ENCODE data around the gene NAGLU. TPM values are rescaled to one million over a fixed set of nuclear protein-coding genes. Genes with fewer than 3 reads are reported as not detected.

Gene NAGLU
- total and polyA plus RNA-seq, 2 of the 13 experiments (the other 11 are each of a cell fraction or from before 2014, with no cell fraction given) = 28.2 to 40.1 TPM

DNA sequence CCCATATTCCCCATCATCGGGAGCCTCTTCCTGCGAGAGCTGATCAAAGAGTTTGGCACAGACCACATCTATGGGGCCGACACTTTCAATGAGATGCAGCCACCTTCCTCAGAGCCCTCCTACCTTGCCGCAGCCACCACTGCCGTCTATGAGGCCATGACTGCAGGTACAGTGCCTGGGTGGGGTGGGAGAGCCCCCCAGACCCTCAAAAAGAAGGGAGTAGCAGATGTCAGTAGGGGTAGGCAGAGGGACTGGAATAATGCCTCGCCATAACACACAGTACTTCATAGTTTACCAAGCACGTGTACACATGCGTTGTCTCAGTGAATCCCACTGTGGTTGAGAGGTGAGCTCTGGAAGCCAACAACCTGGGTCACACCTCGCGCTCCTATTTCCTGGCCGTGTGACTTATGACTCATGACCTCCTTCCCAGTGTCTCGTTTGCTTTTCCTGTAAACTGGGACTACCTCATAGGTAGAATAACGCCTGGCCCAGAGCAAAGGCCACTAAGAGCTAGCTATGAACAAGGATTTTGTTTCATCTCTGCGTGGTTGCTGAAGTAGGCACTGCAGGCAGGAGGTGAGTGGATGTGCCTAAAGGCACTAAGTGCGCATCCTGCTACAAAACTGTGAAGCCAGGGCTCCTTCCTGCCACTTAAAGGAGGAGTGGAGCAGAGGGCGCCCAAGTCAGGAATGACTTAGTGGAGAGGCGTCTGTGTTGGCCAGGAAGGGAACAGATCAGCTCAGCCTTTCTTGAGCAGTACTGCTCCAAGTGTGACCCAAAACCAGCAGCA lies 5.2 kb downstream of the NAGLU start (continued):
- TF ChIP-seq, protein P1, sequence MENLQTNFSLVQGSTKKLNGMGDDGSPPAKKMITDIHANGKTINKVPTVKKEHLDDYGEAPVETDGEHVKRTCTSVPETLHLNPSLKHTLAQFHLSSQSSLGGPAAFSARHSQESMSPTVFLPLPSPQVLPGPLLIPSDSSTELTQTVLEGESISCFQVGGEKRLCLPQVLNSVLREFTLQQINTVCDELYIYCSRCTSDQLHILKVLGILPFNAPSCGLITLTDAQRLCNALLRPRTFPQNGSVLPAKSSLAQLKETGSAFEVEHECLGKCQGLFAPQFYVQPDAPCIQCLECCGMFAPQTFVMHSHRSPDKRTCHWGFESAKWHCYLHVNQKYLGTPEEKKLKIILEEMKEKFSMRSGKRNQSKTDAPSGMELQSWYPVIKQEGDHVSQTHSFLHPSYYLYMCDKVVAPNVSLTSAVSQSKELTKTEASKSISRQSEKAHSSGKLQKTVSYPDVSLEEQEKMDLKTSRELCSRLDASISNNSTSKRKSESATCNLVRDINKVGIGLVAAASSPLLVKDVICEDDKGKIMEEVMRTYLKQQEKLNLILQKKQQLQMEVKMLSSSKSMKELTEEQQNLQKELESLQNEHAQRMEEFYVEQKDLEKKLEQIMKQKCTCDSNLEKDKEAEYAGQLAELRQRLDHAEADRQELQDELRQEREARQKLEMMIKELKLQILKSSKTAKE (CRISPR knock-in tag; IDR thresholded peaks at IDR 0.05; ENCODE audit: borderline replicate concordance) = peak; percentile 81
- TF ChIP-seq, protein P2, sequence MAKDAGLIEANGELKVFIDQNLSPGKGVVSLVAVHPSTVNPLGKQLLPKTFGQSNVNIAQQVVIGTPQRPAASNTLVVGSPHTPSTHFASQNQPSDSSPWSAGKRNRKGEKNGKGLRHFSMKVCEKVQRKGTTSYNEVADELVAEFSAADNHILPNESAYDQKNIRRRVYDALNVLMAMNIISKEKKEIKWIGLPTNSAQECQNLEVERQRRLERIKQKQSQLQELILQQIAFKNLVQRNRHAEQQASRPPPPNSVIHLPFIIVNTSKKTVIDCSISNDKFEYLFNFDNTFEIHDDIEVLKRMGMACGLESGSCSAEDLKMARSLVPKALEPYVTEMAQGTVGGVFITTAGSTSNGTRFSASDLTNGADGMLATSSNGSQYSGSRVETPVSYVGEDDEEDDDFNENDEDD (CRISPR knock-in tag; IDR thresholded peaks at IDR 0.05; ENCODE audit: borderline replicate concordance) = peak; percentile 85; the same call in 1 of the 2 replicates
- TF ChIP-seq, protein P3, sequence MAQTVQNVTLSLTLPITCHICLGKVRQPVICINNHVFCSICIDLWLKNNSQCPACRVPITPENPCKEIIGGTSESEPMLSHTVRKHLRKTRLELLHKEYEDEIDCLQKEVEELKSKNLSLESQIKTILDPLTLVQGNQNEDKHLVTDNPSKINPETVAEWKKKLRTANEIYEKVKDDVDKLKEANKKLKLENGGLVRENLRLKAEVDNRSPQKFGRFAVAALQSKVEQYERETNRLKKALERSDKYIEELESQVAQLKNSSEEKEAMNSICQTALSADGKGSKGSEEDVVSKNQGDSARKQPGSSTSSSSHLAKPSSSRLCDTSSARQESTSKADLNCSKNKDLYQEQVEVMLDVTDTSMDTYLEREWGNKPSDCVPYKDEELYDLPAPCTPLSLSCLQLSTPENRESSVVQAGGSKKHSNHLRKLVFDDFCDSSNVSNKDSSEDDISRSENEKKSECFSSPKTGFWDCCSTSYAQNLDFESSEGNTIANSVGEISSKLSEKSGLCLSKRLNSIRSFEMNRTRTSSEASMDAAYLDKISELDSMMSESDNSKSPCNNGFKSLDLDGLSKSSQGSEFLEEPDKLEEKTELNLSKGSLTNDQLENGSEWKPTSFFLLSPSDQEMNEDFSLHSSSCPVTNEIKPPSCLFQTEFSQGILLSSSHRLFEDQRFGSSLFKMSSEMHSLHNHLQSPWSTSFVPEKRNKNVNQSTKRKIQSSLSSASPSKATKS (CRISPR knock-in tag; IDR thresholded peaks at IDR 0.05) = no peak
- TF ChIP-seq, protein P4, sequence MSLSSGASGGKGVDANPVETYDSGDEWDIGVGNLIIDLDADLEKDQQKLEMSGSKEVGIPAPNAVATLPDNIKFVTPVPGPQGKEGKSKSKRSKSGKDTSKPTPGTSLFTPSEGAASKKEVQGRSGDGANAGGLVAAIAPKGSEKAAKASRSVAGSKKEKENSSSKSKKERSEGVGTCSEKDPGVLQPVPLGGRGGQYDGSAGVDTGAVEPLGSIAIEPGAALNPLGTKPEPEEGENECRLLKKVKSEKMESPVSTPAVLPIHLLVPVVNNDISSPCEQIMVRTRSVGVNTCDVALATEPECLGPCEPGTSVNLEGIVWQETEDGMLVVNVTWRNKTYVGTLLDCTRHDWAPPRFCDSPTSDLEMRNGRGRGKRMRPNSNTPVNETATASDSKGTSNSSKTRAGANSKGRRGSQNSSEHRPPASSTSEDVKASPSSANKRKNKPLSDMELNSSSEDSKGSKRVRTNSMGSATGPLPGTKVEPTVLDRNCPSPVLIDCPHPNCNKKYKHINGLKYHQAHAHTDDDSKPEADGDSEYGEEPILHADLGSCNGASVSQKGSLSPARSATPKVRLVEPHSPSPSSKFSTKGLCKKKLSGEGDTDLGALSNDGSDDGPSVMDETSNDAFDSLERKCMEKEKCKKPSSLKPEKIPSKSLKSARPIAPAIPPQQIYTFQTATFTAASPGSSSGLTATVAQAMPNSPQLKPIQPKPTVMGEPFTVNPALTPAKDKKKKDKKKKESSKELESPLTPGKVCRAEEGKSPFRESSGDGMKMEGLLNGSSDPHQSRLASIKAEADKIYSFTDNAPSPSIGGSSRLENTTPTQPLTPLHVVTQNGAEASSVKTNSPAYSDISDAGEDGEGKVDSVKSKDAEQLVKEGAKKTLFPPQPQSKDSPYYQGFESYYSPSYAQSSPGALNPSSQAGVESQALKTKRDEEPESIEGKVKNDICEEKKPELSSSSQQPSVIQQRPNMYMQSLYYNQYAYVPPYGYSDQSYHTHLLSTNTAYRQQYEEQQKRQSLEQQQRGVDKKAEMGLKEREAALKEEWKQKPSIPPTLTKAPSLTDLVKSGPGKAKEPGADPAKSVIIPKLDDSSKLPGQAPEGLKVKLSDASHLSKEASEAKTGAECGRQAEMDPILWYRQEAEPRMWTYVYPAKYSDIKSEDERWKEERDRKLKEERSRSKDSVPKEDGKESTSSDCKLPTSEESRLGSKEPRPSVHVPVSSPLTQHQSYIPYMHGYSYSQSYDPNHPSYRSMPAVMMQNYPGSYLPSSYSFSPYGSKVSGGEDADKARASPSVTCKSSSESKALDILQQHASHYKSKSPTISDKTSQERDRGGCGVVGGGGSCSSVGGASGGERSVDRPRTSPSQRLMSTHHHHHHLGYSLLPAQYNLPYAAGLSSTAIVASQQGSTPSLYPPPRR (CRISPR knock-in tag; IDR thresholded peaks at IDR 0.05; ENCODE audit: borderline replicate concordance) = no peak
- TF ChIP-seq MAFF (IDR thresholded peaks at IDR 0.05; ENCODE audit: low read depth, low read length) (peak; percentile 25; the same call in 1 of the 2 replicates), SOX6 (IDR thresholded peaks at IDR 0.05) (no peak), SOX6 (CRISPR knock-in tag; IDR thresholded peaks at IDR 0.05) (peak; percentile 76), FOXK1 (CRISPR knock-in tag; IDR thresholded peaks at IDR 0.05; ENCODE audit: borderline replicate concordance, low read depth) (peak; percentile 72; the same call in 1 of the 2 replicates), ZNF335 (CRISPR knock-in tag; IDR thresholded peaks at IDR 0.05) (peak; percentile 90), NFE2L2 (IDR thresholded peaks at IDR 0.05; ENCODE audit: low read length) (no peak), ZNF292 (CRISPR knock-in tag; IDR thresholded peaks at IDR 0.05; ENCODE audit: borderline replicate concordance, low read depth) (no peak), SMAD9 (CRISPR knock-in tag; IDR thresholded peaks at IDR 0.05) (no peak), HNRNPL (IDR thresholded peaks at IDR 0.05; ENCODE audit: low read depth, low read length) (no peak)
- TF ChIP-seq, protein P5, sequence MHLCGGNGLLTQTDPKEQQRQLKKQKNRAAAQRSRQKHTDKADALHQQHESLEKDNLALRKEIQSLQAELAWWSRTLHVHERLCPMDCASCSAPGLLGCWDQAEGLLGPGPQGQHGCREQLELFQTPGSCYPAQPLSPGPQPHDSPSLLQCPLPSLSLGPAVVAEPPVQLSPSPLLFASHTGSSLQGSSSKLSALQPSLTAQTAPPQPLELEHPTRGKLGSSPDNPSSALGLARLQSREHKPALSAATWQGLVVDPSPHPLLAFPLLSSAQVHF (CRISPR knock-in tag; IDR thresholded peaks at IDR 0.05) = peak; percentile 45; the same call in 1 of the 2 replicates
- TF ChIP-seq, protein P6, sequence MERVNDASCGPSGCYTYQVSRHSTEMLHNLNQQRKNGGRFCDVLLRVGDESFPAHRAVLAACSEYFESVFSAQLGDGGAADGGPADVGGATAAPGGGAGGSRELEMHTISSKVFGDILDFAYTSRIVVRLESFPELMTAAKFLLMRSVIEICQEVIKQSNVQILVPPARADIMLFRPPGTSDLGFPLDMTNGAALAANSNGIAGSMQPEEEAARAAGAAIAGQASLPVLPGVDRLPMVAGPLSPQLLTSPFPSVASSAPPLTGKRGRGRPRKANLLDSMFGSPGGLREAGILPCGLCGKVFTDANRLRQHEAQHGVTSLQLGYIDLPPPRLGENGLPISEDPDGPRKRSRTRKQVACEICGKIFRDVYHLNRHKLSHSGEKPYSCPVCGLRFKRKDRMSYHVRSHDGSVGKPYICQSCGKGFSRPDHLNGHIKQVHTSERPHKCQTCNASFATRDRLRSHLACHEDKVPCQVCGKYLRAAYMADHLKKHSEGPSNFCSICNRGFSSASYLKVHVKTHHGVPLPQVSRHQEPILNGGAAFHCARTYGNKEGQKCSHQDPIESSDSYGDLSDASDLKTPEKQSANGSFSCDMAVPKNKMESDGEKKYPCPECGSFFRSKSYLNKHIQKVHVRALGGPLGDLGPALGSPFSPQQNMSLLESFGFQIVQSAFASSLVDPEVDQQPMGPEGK (CRISPR knock-in tag; IDR thresholded peaks at IDR 0.05) = peak; percentile 21; the same call in 1 of the 2 replicates

All from HepG2 (cell line).